ENCODE results near the gene ROR2.
A peak's percentile ranks its signal among the peaks of the same experiment; 100 is the strongest.

Gene ROR2

GRCh38 chr9:91789941-91790340 lies 160.1 kb downstream of the ROR2 start:
- DNase-seq = no peak

GRCh38 chr9:91787931-91788330 lies 162.1 kb downstream of the ROR2 start:
- no peak for DNase-seq

GRCh38 chr9:91786132-91786896 lies 163.7 kb downstream of the ROR2 start:
- DNase-seq = no peak

- no peak for DNase-seq
Measured at GRCh38 chr9:91785447-91785842, 164.6 kb downstream of the ROR2 start.

GRCh38 chr9:91784673-91785446 lies 165.2 kb downstream of the ROR2 start:
- no peak for DNase-seq

- DNase-seq = no peak
Measured at GRCh38 chr9:91783876-91784672, 166.0 kb downstream of the ROR2 start.

GRCh38 chr9:91783411-91783810 lies 166.6 kb downstream of the ROR2 start:
- no peak for DNase-seq

- DNase-seq = no peak
Measured at GRCh38 chr9:91782708-91783214, 167.3 kb downstream of the ROR2 start.

- DNase-seq = no peak
Measured at GRCh38 chr9:91781906-91782305, 168.1 kb downstream of the ROR2 start.

GRCh38 chr9:91781116-91781515 lies 168.9 kb downstream of the ROR2 start:
- DNase-seq = no peak

GRCh38 chr9:91778031-91778430 lies 172.0 kb downstream of the ROR2 start:
- no peak for DNase-seq

GRCh38 chr9:91777292-91777830 lies 172.7 kb downstream of the ROR2 start:
- no peak for DNase-seq

GRCh38 chr9:91776409-91777291 lies 173.4 kb downstream of the ROR2 start:
- no peak for DNase-seq

- DNase-seq = no peak
Measured at GRCh38 chr9:91775708-91776028, 174.4 kb downstream of the ROR2 start.

GRCh38 chr9:91775011-91775707 lies 174.9 kb downstream of the ROR2 start:
- DNase-seq = peak; percentile 45

- no peak for DNase-seq
Measured at GRCh38 chr9:91773156-91773555, 176.9 kb downstream of the ROR2 start.

- DNase-seq = no peak
Measured at GRCh38 chr9:91771864-91772263, 178.2 kb downstream of the ROR2 start.

GRCh38 chr9:91771027-91771426 lies 179.0 kb downstream of the ROR2 start:
- no peak for DNase-seq

GRCh38 chr9:91770229-91770628 lies 179.8 kb downstream of the ROR2 start:
- DNase-seq = no peak

GRCh38 chr9:91768977-91769916 lies 180.8 kb downstream of the ROR2 start:
- DNase-seq = no peak

All from activated effector memory CD4-positive, alpha-beta T cell treated with Interleukin-2 at 50 U/mL for 16 hours (primary cell).